HG03378 (cell line): ENCODE measurements around the gene RARA.
"Not testable (repeated sequence)": the region's sequence is repeated elsewhere in the genome, so short reads cannot be mapped to it uniquely, and the experiment has no call there.

Experiments used
- ATAC-seq: cut with Tn5 transposase; IDR thresholded peaks from one replicate; pipeline ENCODE4 v1.9.1; 2021; ENCODE audit warnings: mild to moderate bottlenecking, moderate library complexity; ENCODE audit not compliant: unreplicated experiment

Gene RARA

DNA sequence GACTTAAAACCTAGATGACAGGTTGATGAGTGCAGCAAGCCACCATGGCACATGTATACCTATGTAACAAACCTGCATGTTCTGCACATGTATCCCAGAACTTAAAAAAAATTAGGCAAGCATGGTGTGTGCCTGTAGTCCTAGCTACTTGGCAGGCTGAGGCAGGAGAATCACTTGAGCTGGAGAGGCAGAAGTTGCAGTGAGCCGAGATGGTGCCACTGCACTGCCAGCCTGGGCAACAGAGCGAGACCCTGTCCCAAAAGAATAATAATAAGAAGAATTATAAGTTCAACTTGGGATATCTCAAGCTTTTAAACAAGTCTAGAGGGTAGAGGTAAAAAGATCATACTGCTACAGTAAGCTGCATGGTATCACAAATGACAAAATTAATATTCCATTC is 11.5 kb upstream of the RARA start:
- no peak for ATAC-seq

DNA sequence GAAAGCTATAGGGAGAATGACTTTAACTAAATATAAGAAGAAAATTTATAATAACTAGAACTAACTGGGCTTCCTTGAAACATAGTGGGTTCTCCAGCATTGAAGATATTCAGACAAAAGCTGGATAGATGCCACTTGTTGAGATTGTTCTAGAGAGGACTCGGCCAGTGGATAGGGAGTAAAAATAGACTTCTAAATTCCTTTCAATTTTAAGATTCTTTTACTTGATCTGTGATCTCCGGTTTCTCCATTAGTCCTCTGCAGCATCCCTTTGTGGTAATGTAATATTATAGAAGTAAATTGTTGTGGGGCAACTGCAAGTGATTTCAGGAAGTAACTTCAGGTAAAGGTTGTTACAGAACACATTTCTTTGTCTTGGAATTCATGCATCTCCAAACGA is 10.3 kb upstream of the RARA start:
- ATAC-seq: no peak

DNA sequence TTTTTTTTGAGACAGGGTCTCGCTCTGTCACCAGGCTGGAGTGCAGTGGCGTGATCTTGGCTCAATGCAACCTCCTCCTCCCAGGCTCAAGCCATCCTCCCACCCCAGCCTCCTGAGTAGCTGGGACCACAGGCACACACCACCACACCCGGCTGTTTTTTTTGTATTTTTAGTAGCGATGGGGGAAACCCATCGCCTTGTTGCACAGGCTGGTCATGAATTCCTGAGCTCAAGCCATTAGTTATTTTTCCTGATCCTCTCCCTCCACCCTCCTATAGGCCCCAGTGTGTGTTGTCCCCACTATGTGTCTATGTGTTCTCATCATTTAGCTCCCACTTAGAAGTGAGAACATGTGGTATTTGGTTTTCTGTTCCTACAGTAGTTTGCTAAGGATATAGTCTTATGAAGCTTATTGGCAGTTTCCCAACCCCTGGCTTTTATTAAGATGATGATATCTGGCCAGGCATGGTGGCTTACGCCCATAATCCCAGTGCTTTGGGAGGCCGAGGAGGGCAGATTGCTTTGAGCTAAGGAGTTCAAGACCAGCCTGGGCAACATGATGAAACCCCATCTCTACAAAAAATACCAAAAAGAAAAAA is 9.7 kb upstream of the RARA start:
- ATAC-seq: not testable (repeated sequence)

DNA sequence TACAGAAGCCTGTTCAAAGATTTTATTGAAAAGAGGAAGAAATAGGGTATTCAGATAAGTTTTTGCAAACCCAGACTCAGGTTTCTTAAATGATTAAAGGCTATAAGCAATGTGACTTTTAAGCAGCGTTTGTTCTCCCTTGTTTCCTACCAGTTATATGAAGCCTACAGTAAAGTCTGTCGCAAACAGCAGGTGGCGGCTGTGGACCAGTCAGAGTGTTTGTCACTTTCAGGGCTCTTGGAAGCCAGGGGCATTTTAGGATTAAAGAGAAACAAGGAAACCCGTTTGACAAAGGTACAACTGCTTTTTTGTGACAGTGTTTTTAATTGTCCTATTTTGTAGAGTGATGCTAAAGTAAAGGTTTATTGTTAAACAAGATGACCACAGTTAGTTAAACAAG is 7.7 kb upstream of the RARA start:
- ATAC-seq: no peak

DNA sequence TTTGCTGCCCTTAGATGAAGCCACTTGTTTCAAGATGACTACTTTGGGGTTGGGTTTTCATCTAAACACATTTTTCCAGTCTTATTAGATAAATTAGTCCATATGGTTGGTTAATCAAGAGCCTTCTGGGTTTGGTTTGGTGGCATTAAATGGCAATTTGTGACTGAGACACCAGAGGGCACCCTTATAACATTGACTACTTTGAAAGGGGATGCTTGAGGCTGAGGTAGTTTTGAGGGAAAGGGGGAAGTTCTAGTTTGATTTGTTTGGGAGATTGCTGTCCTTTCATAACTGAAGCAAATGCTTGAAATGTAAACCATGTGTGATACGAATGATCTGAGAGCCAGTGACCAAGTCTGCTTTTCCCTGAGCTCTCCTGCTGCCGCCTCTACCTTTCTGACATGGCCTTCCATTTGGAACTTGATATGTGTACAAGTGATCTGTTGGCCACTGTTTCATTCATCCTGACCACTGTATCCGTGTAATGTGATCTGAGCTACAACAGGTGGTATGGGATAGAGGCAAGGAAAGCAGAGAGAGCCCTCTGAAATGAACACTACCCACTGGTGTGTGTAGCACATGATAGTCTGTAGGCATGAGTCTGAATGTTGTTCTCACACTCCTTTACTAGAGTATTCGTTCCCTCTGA is 5.8 kb upstream of the RARA start:
- no peak for ATAC-seq

DNA sequence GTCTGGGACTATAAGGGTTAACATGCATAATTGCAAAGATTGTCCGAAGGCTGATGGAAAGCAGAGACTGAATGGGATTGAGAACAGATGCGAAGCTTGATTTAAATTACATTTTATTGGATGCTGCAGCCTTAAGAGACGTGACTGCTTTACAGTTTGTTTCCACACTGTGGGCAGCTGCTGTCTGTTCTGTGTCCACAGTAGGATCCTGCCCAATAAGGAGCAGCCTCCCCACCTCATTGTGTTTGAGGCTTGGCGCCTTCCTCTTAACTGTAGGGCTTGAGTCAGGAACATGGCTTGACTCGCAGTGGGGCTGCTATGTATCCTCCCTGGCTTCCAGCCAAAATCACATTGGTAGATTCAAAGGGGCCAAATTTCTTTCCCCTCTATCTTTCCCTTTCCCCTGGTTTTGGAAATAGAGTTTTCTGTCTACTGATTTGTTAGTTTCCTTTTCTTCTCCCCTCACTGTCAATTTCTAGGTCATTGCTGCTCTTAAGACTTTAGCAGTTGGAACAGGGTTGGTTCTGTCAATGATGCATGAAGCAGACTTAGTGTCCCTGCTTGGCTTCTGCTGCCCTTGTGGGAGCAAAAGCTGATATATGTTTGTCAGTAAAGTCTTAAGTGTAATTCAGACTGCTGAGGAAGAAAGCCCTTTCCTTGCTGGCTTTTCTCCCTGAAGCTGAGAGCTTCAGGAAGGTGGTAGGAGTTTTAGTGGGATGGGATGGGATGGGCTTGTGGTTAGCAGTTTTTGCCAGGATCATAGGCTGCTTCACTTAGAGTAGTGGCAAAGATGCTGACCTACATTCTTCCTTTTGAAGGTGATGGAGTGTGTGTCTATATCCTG is 5.0 kb upstream of the RARA start:
- ATAC-seq: no peak

DNA sequence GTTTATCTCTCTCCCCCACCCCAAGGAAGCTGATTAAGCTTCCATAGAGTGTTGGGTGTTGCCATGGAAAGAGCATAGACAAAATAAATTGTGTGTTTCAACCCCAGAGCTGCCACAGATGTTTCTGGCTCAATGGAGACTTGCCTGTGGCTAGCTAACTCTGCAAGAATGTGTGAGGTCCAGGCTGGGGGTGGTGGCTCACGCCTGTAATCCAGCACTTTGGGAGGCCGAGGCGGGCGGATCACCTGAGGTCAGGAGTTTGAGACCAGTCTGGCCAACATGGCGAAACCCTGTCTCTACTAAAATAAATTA is 4.5 kb upstream of the RARA start:
- not testable (repeated sequence) for ATAC-seq

DNA sequence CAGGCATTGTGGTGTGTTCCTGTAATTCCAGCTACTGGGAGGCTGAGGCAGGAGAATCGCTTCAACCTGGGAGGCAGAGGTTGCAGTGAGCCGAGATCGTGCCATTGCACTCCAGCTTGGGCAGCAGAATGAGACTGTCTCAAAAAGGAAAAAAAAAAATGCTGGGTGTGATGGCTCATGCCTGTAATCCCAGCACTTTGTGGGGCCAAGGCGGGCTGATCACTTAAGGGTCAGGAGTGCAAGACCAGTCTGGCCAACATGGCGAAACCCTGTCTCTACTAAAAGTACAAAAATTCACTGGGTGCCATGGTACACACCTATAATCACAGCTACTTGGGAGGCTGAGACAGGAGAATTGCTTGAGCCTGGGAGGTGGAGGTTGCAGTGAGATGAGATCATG is 4.1 kb upstream of the RARA start:
- ATAC-seq: not testable (repeated sequence)

DNA sequence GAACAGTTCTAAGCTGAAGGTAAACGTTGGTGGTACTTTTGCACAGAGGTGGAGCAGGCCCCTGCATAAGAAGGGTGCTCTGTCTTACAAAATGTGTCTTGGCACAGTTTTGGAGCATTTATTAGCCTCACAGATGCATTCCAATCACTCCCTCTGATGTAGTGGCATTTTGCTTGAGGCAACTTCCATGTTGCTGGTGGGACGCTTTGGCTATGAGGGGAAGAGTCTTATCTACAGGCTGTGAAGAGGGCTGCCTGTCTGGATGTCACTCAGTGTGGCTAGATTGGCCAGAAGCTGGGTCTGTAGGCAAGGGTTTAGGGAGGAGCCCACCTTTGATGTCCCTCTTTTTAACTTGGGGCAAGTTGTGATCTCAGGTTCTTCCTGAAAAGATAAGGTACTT is 2.6 kb upstream of the RARA start:
- ATAC-seq: no peak

DNA sequence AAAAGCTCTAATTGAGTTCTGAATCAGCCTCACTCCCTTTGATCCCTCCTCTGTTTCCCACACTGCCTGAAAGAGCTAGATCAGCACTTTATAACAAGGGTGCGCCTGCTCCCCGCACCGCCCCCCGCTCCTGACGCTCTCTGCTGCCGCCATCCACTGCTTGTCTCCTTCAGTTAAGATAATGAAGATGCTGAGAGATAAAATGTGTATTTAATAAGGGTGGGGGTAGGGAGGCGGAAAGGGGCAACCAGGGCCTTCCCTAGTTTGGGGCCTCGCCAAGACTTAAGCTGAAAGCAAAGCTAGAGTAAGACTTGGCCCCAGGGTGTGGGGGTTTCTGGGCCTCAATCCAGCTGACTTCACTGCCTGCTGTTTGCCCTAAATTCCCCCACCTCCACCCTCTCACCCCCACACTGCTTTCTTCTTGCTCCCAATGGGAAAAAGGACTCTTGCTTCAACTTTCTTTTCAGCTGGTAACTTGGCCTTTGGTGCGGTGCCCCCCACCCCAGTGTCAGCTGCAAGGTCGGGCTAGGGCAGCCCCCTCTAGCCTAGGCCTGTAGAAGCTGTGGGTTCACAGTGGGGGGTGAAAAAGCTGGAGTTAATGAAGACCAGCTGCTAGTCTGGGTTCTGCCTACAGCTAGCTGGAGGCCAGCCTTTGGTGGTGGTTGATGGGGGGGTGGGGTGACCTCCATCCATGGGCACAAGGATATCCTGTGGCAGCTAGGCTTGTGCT is 1.8 kb upstream of the RARA start:
- no peak for ATAC-seq

DNA sequence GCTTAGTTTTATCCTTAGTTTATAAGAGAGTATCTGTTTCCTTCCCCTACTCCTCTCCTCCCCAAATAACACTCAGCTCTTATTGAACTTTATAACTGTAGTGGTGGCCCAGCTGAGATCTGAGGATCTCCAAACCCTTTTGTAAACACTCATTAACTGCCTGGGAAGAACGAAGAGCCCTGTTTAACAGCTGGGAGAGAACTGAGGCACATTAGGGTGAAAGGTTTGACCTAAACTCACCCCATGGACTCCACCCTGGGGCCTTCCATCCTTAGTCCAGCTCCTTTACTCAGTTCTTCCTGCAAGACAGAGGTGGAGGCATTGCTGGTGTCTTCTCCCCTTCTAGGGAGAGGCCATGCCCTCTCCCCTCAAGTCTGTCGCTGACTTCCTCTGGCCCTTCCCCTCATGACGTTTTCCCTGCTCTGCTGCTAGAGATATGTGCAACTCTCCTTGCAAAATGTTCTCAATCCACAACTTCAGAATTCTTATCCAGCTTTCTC is 1.2 kb upstream of the RARA start:
- no peak for ATAC-seq

DNA sequence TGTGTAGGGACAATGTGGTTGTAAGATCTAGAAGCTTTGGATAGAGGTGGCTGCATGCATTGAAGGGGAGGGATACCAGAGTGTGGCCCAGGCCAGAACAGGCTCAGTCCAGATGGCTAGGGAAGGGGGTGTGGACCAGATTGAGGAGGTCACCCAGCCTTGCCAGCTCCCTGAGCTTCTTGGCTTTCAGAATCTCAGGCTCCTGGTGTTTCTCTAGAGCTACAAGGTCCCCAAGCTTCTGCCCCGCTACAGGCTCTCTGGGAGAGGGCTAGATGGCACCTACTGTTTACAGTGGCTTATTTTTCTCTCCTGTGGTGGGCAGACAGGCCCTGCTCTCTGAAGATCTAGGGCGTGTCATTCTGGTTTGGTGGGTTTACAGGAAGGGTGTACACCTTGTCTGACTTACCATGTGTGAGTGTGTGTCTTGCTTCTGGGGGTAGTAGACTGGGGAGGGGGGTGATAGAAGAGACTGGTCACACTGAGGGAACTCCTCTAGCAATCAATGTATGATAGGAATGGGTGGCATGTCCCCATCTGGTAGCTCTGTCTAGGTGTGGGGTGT is 1.1 kb downstream of the RARA start:
- ATAC-seq: no peak

DNA sequence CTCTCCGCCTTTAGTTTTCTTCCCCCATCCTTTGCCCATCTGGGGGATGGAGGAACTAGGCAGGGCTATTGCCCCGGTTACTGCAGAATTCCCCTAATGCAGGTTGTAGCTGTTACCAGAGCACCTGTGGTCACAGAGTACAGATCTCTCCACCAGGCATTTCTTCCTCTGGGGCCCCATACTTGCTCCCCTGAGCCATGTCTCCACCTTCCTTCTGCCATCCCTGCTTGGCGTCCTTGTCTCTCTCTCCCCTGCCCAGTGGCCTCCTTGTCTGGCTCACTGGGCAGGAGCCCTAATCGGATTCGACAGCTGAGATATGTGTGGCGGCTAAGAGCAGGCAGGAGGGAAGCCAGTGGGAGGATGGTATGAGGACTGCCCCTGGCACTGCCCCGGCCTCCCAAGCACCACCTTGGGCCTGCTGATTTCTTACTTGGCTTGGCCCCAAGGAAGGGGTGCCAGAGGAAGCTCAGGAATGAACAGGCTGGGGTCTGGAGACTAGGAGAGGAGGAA is 2.0 kb downstream of the RARA start:
- no peak for ATAC-seq

DNA sequence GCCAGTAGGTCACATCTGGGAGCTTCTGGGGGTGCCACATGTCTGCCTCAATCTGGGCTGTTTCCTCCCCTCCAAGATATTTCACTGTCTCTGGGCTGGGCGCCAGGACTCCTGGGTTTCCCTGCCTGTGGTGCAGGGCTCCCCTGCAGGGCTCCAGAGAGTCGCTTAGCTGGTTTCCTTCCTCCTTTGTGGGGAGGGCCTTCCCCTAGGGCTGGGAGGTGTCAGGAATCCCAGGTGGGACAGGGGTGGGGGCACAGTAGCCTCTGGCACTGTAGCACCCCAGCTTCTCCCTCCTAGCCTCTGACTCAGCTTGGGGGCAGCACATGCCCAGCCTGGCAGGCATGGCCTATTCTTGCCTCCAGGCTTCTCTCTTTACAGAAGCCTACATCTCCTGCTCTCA is 2.6 kb downstream of the RARA start:
- no peak for ATAC-seq

DNA sequence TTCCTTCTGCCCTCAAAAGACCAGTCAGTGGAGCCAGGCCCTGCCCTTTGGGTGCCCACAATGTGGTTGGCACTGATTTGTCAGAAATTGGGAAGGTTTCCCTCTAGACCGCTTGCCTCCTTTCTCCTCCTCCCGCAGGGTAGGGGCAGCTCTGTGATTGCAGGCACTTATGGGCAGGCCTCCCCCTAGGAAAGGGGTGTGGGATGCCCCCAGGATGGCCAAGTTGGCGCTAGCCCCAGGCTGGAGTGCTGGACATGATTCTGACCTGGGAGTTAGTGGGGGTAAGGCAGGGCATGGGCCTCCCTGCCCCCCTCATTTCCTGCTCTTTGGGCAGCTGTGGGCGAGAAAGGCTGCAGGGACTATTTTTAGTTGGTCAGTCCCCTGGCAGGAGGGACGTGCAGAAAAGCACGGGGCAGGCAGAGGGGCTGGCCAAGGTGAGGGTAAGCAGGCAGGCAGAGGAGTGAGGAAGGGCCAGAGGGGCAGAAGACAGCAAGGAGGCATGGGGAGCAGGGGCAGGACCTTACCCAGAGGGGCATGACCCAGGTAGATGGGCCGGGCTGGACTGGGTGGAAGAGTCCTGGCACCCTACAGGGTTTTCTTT is 3.3 kb downstream of the RARA start:
- ATAC-seq: no peak

DNA sequence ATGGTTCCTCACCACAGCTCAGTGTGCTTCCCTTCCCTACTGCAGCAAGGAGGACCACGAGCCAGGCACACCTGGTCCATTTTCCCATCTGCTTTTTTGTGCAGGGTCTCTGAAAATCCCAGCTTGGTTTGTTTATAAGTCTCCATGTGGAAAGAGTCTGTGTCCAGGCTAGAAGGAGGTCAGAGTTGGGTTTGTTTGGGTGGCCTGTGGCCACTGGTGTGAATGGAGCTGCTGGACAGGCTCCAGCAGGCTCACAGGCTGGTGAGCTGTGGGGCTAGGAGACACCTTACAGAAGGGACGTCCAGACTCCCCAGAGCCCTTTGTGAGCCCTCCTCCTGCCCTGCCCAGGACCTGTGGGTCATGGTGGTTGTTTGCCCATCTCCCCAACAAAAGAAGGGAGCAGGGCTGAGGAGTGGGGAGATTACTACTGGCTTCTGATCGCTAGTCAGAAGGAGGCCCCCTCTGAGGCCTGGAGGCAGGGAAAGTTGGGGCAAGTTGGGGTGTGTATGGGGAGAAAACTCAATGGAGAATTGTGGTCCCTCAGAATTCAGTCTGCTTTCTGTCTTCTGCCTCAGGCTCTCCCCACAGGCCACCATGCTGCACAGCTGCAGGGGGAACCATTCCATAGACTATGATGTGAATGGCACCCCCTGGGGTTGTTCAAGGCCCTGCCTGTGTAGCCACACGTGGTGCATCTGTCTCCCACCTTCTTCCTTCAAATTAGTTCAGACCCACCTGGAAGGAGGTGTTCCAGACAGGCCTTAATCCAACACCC is 4.1 kb downstream of the RARA start:
- no peak for ATAC-seq

DNA sequence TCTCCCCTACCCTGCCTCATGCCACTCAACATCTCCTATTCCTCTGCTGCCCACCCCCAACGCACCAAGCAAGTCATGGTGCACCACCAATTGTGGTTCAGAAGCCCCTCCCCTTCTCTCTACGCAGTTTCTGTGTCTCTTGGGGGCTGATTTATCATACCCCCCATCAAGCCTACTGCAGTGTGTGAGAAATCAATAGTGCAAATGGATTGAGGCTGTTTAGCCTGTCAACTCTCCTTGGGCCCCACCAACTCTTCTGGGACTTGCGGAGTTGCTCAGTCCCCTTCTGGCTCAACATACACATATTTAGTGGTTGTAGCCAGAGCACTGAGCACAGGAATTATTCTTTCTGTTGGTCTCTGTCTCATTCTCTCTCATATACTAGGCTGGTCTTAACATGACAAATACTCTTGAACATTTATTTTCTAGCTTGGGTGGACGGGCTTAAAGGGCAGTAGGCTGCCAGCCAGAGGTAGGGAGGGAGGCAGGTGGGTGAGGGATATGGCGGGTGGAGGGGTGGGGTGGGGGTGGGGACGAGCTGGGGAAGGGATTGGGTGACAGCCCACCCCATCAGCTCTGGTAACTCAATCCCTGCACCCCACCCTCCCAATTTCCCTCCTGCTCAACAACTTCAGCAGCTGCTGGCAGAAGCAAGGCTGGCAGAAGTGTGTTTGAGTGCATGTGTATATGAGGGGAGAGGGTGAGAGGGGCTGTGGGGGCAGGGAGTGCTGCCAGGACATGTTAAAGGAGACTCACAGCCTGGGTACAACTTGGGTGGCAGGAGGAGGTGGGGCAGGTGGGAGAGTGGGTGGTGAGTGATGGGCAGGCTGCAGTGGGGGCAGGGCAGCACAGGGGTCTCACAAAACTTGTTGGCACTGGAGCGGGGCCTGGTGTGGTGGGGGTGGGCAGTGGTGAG is 4.9 kb downstream of the RARA start:
- no peak for ATAC-seq

DNA sequence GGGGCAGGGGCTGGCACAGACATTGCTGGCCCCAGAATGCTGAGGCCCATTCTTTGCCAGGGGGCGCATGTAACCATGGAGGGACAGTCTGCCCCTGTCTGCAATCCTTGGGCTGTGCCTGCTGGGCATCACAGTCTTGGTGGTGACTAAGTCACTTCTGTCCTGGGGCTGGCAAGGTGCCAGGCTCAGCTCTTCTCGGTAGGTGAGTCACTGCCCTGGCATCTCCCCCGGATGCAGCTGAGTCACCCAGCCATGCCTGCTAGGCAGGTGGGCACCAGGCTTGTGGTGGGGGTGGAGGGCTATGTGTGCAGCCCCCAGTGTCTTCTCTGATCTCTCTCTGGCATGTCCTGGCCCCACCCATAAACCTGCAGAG is 5.6 kb downstream of the RARA start:
- ATAC-seq: no peak

DNA sequence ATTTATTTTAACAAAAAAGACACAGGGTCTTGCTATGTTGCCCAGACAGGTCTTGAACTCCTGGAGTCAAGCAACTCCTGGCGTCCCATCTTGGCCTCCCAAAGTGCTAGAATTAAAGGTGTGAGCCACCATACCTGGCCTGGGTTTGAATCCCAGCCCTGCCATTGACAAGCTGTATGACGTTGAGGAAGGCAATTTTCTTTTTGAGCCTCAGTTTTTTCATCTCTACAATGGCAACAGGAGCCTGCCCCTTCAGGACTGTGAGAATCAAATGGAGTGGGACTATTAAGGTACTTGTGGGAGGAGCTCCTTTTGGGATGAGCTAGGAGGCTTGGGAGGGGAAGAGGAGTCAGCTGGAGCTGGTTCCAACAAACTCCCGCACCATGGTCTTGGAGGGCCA is 6.2 kb downstream of the RARA start:
- no peak for ATAC-seq
